Neural progenitor cell (in vitro differentiated cells): ENCODE measurements around the gene TRPM3.

Source experiments
- EZH2 ChIP-seq: fragments of 200-600 bp; sonication (generic); IDR thresholded peaks from 2 replicates; pipeline ENCODE4 v1.6.1; 2017; ENCODE audit warnings: antibody characterized with exemption, mild to moderate bottlenecking, moderate library complexity
- TF ChIP-seq, protein P1 (sequence below): fragments of 200-600 bp; sonication (generic); IDR thresholded peaks from 2 replicates; pipeline ENCODE4 v1.5.1; 2017; ENCODE audit warnings: antibody characterized with exemption, mild to moderate bottlenecking

DNA sequence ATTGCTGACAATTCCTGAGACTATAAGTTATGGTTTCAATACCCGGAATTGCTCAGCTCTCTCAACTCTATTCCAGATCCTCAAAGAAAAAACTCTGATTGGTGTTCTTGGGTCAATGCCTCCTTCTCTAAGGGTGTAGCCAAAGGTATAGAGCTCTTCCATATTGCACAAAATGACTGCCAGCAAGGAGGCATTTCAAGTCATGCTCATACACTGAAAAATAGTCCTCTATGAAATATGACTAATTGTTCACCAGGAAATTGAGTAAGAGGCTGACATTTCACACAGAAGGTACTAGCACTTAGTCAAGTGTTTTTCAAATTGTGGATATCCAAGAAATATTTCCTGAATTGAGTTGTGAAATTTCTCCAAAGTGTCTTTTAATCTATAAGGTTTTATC, 595.9 kb downstream of the TRPM3 start:
- no peak for TF ChIP-seq EZH2
- TF ChIP-seq, protein P1, sequence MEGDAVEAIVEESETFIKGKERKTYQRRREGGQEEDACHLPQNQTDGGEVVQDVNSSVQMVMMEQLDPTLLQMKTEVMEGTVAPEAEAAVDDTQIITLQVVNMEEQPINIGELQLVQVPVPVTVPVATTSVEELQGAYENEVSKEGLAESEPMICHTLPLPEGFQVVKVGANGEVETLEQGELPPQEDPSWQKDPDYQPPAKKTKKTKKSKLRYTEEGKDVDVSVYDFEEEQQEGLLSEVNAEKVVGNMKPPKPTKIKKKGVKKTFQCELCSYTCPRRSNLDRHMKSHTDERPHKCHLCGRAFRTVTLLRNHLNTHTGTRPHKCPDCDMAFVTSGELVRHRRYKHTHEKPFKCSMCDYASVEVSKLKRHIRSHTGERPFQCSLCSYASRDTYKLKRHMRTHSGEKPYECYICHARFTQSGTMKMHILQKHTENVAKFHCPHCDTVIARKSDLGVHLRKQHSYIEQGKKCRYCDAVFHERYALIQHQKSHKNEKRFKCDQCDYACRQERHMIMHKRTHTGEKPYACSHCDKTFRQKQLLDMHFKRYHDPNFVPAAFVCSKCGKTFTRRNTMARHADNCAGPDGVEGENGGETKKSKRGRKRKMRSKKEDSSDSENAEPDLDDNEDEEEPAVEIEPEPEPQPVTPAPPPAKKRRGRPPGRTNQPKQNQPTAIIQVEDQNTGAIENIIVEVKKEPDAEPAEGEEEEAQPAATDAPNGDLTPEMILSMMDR = no peak
